Measurements from ENCODE around the gene NEDD4L.

DNA sequence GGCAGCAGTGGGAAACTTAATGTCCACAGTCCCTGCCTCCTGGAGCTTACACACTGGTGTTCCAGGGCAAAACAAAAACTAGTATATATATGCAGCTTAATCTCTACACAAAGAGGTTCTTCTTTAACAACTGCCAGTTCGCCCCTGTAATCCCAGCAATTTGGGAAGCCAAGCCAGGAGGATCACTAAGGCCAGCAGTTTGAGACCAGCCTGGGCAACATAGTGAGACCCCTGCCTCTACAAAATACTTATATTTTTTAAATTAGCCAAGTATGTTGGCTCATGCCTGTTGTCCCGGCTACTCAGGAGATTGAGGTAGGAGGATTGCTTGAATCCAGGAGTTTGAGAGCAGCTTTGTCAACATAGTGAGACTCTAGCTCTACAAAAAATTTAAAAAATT is 17.2 kb upstream of the NEDD4L start:
- TF ChIP-seq CTCF (optimal IDR thresholded peaks at IDR 0.05 in 1 of 3, IDR thresholded peaks at IDR 0.05 in 1 of 3, conservative IDR thresholded peaks at IDR 0.05 in 1 of 3; ENCODE audit: extremely low read depth in 1 of 3, insufficient read depth in 2 of 3, low read length in 3 of 3) (no peak), EZH2 (IDR thresholded peaks at IDR 0.05; ENCODE audit: low read length) (no peak)

Measured in keratinocyte (primary cell).